NT2/D1 (cell line): Measurements from ENCODE around the gene PHLDB3.

ENCODE experiments used
- DNase-seq: peaks from one replicate; pipeline ENCODE4 v3.0.0-alpha.2; 2011; ENCODE audit warnings: low read depth, low spot score
- H3K27me3 ChIP-seq: 2 replicates; pipeline ENCODE4 v1.6.0; 2011; ENCODE audit warnings: mild to moderate bottlenecking; ENCODE audit not compliant: insufficient read length, insufficient read depth
- H3K36me3 ChIP-seq: 2 replicates; pipeline ENCODE4 v1.6.1; 2011; ENCODE audit warnings: mild to moderate bottlenecking, low read length, mixed read lengths; ENCODE audit not compliant: insufficient read depth, insufficient read length
- H3K4me1 ChIP-seq: 2 replicates; pipeline ENCODE4 v1.5.1; 2011; ENCODE audit not compliant: insufficient read depth, insufficient read length
- H3K4me3 ChIP-seq: 2 replicates; pipeline ENCODE4 v1.5.1; 2011; ENCODE audit warnings: low read depth; ENCODE audit not compliant: insufficient read length
- H3K9ac ChIP-seq: 2 replicates; pipeline ENCODE4 v1.6.0; 2011; ENCODE audit warnings: low read depth; ENCODE audit not compliant: insufficient read length
- H3K9me3 ChIP-seq: 2 replicates; pipeline ENCODE4 v1.5.1; 2011; ENCODE audit warnings: mild to moderate bottlenecking, low read length; ENCODE audit not compliant: insufficient read depth
- SUZ12 ChIP-seq: IDR thresholded peaks from 2 replicates; pipeline ENCODE4 v1.6.1; 2011; ENCODE audit not compliant: insufficient read length, insufficient read depth; ENCODE audit errors: extremely low read depth
- YY1 ChIP-seq: IDR thresholded peaks from 2 replicates; pipeline ENCODE4 v1.6.1; 2011; ENCODE audit not compliant: insufficient read length, insufficient read depth
- ZNF274 ChIP-seq: IDR thresholded peaks from 2 replicates; pipeline ENCODE4 v1.6.1; 2011; ENCODE audit warnings: mild to moderate bottlenecking, low read depth, low read length

Gene PHLDB3

DNA sequence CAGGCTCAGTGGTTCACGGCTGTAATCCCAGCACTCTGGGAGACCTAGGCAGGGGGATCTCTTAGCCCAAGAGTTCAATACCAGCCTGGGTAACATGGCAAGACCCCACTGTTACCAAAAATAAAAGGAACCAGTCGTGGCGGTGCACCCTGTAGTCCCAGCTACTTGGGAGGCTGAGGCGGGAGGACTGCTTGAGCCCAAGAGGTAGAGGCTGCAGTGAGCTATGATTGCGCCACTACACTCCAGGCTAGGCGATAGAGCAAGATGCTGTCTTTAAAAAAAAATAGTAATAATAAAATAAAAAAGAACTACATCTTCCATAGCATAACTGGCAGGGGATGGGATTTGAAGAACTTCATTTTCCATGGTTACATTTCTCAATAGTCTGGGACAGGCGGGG is 42.2 kb downstream of the PHLDB3 start:
- DNase-seq, result no peak
- no peaks in the 10 kb centered on the region for H3K4me1 ChIP-seq
- no peak overlapping the region for H3K9ac ChIP-seq
- peaks cover 28% of the 10 kb centered on the region for H3K27me3 ChIP-seq
- no peaks in the 10 kb centered on the region for H3K9me3 ChIP-seq
- TF ChIP-seq ZNF274 (no peak), YY1 (no peak), SUZ12 (no peak)
- no peaks in the 10 kb centered on the region for H3K36me3 ChIP-seq
- peak overlapping the region; percentile 38 for H3K4me3 ChIP-seq

GRCh38 chr19:43461303-43461702 is 43.2 kb downstream of the PHLDB3 start:
- H3K27me3 ChIP-seq, result peaks cover 28% of the 10 kb centered on the region
- no peak overlapping the region for H3K9ac ChIP-seq
- no peak overlapping the region for H3K4me3 ChIP-seq
- DNase-seq, result no peak
- no peaks in the 10 kb centered on the region for H3K4me1 ChIP-seq
- TF ChIP-seq ZNF274, result no peak
- TF ChIP-seq SUZ12, result no peak
- no peak for TF ChIP-seq YY1
- no peaks in the 10 kb centered on the region for H3K36me3 ChIP-seq
- no peaks in the 10 kb centered on the region for H3K9me3 ChIP-seq

DNA sequence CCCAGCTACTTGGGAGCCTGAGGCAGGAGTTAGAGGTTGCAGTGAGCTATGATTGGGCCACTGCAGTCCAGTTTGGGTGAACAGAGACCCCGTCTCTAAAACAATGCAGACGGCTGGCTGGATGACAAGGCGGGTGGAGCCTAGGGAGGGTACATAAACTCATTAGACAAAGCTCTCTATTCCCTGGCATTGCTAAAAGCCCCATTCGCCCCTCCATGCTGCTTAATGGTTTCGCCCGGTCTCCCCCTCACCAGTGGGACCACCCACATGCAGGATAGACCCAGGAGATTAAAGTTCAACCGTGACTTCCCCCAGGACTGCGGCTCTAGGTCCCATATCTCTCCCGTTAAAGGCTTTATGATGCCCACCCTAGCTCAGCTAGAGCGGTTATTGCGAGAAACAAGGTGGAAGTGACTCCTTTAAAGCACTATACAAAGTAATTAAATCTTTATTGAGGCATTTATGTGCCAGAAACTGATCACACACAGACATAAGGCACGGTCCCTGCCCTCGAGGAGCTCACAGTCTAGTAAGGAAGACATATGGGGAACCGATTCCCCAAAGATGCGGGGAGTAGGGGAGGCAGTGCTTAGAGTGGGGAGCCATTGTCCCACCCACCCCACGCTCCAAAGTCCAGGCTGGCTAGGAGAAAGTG is 44.1 kb downstream of the PHLDB3 start:
- DNase-seq, result no peak
- TF ChIP-seq SUZ12 (no peak), ZNF274 (no peak), YY1 (no peak)
- peaks cover 21% of the 10 kb centered on the region for H3K27me3 ChIP-seq
- H3K4me1 ChIP-seq, result no peaks in the 10 kb centered on the region
- H3K9me3 ChIP-seq, result no peaks in the 10 kb centered on the region
- H3K4me3 ChIP-seq, result no peak overlapping the region
- H3K9ac ChIP-seq, result no peak overlapping the region
- H3K36me3 ChIP-seq, result no peaks in the 10 kb centered on the region

DNA sequence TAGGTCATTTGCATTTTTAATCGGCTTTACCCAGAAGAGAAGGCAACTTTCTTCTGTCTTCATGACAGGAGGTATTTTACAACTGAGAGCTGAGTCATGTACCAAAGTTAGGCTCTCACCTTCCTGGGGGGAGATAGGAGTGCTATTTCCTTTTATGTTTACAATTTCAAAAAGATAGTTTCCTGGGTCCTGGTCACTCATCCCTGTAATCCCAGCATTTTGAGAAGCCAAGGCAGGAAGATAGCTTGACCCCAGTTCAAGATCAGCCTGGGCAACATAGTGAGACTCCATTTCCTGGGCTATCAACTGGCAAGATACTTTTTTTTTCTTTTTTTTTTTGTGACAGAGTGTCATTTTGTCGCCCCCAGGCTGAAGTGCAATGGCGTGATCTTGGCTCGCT is 46.7 kb downstream of the PHLDB3 start:
- H3K4me3 ChIP-seq, result no peak overlapping the region
- peaks cover 8% of the 10 kb centered on the region for H3K27me3 ChIP-seq
- no peaks in the 10 kb centered on the region for H3K4me1 ChIP-seq
- TF ChIP-seq SUZ12, result no peak
- DNase-seq, result no peak
- no peaks in the 10 kb centered on the region for H3K36me3 ChIP-seq
- H3K9me3 ChIP-seq, result no peaks in the 10 kb centered on the region; the same call in 1 of the 2 replicates
- no peak overlapping the region for H3K9ac ChIP-seq

DNA sequence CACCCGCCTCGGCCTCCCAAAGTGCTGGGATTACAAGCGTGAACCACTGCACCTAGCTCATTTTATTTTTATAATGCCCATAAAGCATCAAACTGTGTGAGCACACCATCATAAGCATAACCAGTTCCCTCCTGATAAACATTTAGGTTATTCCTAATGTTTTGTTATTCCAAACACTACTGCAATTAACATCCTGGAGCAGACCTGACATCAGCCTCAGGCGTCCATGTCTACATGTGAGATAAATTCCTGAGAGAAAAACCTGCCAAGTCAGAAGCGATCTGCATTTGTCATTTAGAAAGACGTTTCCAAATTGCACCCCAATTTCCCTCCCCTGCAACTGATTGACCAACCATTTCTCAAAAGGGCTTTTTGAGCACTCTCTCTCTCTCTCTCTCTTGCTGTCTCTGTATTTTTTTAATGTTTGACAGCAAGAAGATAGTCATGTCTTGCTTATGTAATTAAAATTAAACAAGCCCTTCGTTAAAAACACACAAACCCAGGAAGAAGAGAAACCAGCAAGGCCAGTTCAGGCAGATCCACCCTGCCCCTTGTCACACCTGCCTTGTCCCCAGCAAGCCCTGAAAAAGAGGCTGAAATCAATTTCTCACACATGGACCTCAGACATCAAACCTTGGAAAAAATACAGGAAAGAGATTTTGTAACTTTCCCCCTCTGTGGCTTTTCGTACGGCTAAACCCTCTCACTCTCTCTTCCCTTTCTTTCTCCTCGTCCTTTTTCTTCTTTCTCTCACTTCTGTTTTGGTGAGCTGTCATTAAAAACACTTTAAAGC is 49.0 kb downstream of the PHLDB3 start:
- TF ChIP-seq ZNF274 (no peak), SUZ12 (no peak), YY1 (no peak)
- DNase-seq, result no peak
- H3K9ac ChIP-seq, result no peak overlapping the region

GRCh38 chr19:43454031-43454430 is 50.5 kb downstream of the PHLDB3 start:
- no peak for DNase-seq
- no peak overlapping the region for H3K4me3 ChIP-seq
- H3K9ac ChIP-seq, result no peak overlapping the region
- no peak for TF ChIP-seq SUZ12
- no peak for TF ChIP-seq ZNF274
- TF ChIP-seq YY1, result no peak
- no peaks in the 10 kb centered on the region for H3K36me3 ChIP-seq
- no peaks in the 10 kb centered on the region; the same call in 1 of the 2 replicates for H3K9me3 ChIP-seq
- no peaks in the 10 kb centered on the region for H3K4me1 ChIP-seq
- no peaks in the 10 kb centered on the region for H3K27me3 ChIP-seq

More for the DNA sequence above, 49.0 kb downstream of the PHLDB3 start:
- Histone ChIP-seq H3K4me3 (no peak overlapping the region), H3K4me1 (no peaks in the 10 kb centered on the region), H3K36me3 (no peaks in the 10 kb centered on the region), H3K27me3 (no peaks in the 10 kb centered on the region), H3K9me3 (no peaks in the 10 kb centered on the region; the same call in 1 of the 2 replicates)

DNA sequence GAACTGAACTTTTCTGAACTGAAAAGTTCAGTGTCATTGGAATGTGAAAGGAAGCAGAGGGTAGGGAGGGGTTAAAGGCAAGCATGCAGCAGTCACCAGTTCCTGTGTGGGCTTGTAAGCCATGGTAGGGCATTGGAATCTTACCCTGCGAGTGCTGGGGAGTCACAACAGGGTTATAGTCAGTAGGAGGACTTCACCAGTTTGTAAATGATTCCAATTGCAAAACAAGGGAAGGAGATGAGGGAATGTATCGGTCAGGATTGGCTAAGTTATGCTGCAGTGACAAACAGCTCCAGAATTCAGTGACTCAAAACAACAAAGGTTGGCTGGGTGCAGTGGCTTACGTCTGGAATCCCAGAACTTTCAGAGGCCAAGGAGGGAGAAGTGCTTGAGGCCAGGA is 52.0 kb downstream of the PHLDB3 start:
- TF ChIP-seq ZNF274 (no peak), SUZ12 (no peak), YY1 (no peak)
- H3K27me3 ChIP-seq, result no peaks in the 10 kb centered on the region
- no peaks in the 10 kb centered on the region; the same call in 1 of the 2 replicates for H3K9me3 ChIP-seq

More for the DNA sequence above, 52.0 kb downstream of the PHLDB3 start:
- Histone ChIP-seq H3K9ac (no peak overlapping the region), H3K4me3 (no peak overlapping the region), H3K36me3 (no peaks in the 10 kb centered on the region), H3K4me1 (no peaks in the 10 kb centered on the region)
- no peak for DNase-seq
